Ishikawa (cell line): ENCODE results near the gene NOXO1.

Source experiments
- EP300 ChIP-seq: IDR thresholded peaks from 2 replicates; pipeline ENCODE4 v1.6.1; 2012; ENCODE audit warnings: borderline replicate concordance
- FOXM1 ChIP-seq: IDR thresholded peaks from 2 replicates; pipeline ENCODE4 v1.6.1; 2012; ENCODE audit warnings: low read depth, borderline replicate concordance
- USF1 ChIP-seq: IDR thresholded peaks from 2 replicates; pipeline ENCODE4 v1.6.1; 2012
- TF ChIP-seq, protein P1 (sequence below): IDR thresholded peaks from 2 replicates; pipeline ENCODE4 v1.6.1; 2012; ENCODE audit warnings: low read depth, mild to moderate bottlenecking

- TF ChIP-seq FOXM1 (no peak), EP300 (no peak), USF1 (no peak)
- TF ChIP-seq, protein P1, sequence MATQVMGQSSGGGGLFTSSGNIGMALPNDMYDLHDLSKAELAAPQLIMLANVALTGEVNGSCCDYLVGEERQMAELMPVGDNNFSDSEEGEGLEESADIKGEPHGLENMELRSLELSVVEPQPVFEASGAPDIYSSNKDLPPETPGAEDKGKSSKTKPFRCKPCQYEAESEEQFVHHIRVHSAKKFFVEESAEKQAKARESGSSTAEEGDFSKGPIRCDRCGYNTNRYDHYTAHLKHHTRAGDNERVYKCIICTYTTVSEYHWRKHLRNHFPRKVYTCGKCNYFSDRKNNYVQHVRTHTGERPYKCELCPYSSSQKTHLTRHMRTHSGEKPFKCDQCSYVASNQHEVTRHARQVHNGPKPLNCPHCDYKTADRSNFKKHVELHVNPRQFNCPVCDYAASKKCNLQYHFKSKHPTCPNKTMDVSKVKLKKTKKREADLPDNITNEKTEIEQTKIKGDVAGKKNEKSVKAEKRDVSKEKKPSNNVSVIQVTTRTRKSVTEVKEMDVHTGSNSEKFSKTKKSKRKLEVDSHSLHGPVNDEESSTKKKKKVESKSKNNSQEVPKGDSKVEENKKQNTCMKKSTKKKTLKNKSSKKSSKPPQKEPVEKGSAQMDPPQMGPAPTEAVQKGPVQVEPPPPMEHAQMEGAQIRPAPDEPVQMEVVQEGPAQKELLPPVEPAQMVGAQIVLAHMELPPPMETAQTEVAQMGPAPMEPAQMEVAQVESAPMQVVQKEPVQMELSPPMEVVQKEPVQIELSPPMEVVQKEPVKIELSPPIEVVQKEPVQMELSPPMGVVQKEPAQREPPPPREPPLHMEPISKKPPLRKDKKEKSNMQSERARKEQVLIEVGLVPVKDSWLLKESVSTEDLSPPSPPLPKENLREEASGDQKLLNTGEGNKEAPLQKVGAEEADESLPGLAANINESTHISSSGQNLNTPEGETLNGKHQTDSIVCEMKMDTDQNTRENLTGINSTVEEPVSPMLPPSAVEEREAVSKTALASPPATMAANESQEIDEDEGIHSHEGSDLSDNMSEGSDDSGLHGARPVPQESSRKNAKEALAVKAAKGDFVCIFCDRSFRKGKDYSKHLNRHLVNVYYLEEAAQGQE = no peak
Measured at GRCh38 chr16:2028146-2028545, 46.9 kb upstream of the NOXO1 start.
